CD8-positive, alpha-beta memory T cell (primary cell): ENCODE measurements around the gene PCNX1. TPM values are rescaled to one million over a fixed set of nuclear protein-coding genes. Genes with fewer than 3 reads are reported as not detected.
"Not testable (repeated sequence)": the region's sequence is repeated elsewhere in the genome, so short reads cannot be mapped to it uniquely, and the experiment has no call there.

Experiments
- CTCF ChIA-PET: fragments of 350-600 bp; sonication (Branson Sonifier 250); formaldehyde crosslinking; loops from one replicate; lab custom pipeline; 2021; ENCODE audit warnings: antibody characterized with exemption; lab: Charles Lee
- POLR2A ChIA-PET: fragments of 350-600 bp; sonication (Branson Sonifier 250); formaldehyde crosslinking; loops from one replicate; lab custom pipeline; 2021; ENCODE audit warnings: antibody characterized with exemption; lab: Charles Lee
- DNase-seq, 5 donors: peaks; one replicate each; pipeline versions ENCODE4 v3.0.0 to v3.0.0-alpha.2; 2020 to 2022; ENCODE audit warnings: mixed read lengths in 1 of 5
- H3K27ac ChIP-seq: one replicate; pipeline ENCODE4 v1.7.0; 2013; ENCODE audit warnings: low read depth, mild to moderate bottlenecking, low read length, moderate library complexity
- H3K27me3 ChIP-seq: 2 replicates; pipeline ENCODE4 v1.7.0; 2013; ENCODE audit warnings: low read length, mild to moderate bottlenecking; ENCODE audit not compliant: insufficient read depth, poor library complexity, severe bottlenecking
- H3K36me3 ChIP-seq: 2 replicates; pipeline ENCODE4 v1.7.0; 2013; ENCODE audit warnings: mild to moderate bottlenecking, low read length, moderate library complexity; ENCODE audit not compliant: insufficient read depth
- H3K4me1 ChIP-seq: 2 replicates; pipeline ENCODE4 v1.7.0; 2013; ENCODE audit warnings: mild to moderate bottlenecking, low read length, moderate library complexity; ENCODE audit not compliant: insufficient read depth
- H3K4me3 ChIP-seq: 2 replicates; pipeline ENCODE4 v1.7.0; 2013; ENCODE audit warnings: mild to moderate bottlenecking, low read length
- H3K9me3 ChIP-seq: 2 replicates; pipeline ENCODE4 v1.7.0; 2013; ENCODE audit warnings: mild to moderate bottlenecking, low read length
- H3K27ac Mint-ChIP-seq, 8 donors: one replicate each; pipeline ENCODE4 v1.8.0; 2020 to 2021; ENCODE audit warnings: mixed read lengths in 8 of 8, mild to moderate bottlenecking in 6 of 8, inconsistent platforms in 3 of 8, moderate library complexity in 3 of 8
- H3K27me3 Mint-ChIP-seq, 2 donors: one replicate each; pipeline ENCODE4 v1.8.0; 2020 to 2021; ENCODE audit warnings: mixed read lengths in 2 of 2, mild to moderate bottlenecking in 1 of 2, moderate library complexity in 1 of 2
- H3K36me3 Mint-ChIP-seq, 3 donors: one replicate each; pipeline ENCODE4 v1.8.0; 2020 to 2021; ENCODE audit warnings: mixed read lengths in 3 of 3, inconsistent platforms in 1 of 3, mild to moderate bottlenecking in 1 of 3
- H3K4me1 Mint-ChIP-seq, 3 donors: one replicate each; pipeline ENCODE4 v1.8.0; 2020 to 2021; ENCODE audit warnings: mixed read lengths in 3 of 3, inconsistent platforms in 1 of 3, mild to moderate bottlenecking in 1 of 3
- H3K4me3 Mint-ChIP-seq, 7 donors: one replicate each; pipeline ENCODE4 v1.8.0; 2020 to 2021; ENCODE audit warnings: mixed read lengths in 7 of 7, mild to moderate bottlenecking in 6 of 7, moderate library complexity in 4 of 7, inconsistent platforms in 2 of 7
- H3K9me3 Mint-ChIP-seq, 5 donors: one replicate each; pipeline ENCODE4 v1.8.0; 2020 to 2022; ENCODE audit warnings: mixed read lengths in 5 of 5, mild to moderate bottlenecking in 3 of 5, moderate library complexity in 2 of 5, inconsistent platforms in 1 of 5
- polyA plus RNA-seq: library from polyadenylated mRNA; unstranded; fragments of 300-500 nt; fragmentation: Illumina TruSeq; gene quantifications from one replicate; pipeline ENCODE4 v1.2.3, GENCODE V29; 2021
- total RNA-seq, 2 experiments: library from RNA; stranded (reverse); gene quantifications; one replicate each; pipeline ENCODE4 v1.2.3, GENCODE V29; 2021

The PCNX1 gene
- total and polyA plus RNA-seq, 3 experiments from 2014 or later, result 13.4 to 46.2 (median 37.4) TPM

- Histone ChIP-seq H3K4me1 (no peaks in the 10 kb centered on the region), H3K27me3 (no peaks in the 10 kb centered on the region), H3K27ac (no peak overlapping the region), H3K9me3 (no peaks in the 10 kb centered on the region), H3K4me3 (no peak overlapping the region), H3K36me3 (peaks cover 30% of the 10 kb centered on the region)
- H3K27ac Mint-ChIP-seq, result peak overlapping the region in 3 of 8 donors; percentile 5 to 56 (median 50)
- H3K4me3 Mint-ChIP-seq, result no peak overlapping the region
- DNase-seq, result no peak
- POLR2A ChIA-PET, result no interaction called here
- H3K36me3 Mint-ChIP-seq, result peaks cover 45 to 93% (median 61%) of the 10 kb centered on the region in 3 donors
- H3K9me3 Mint-ChIP-seq, result peaks cover 0 to 5% (median 4%) of the 10 kb centered on the region in 5 donors
- H3K4me1 Mint-ChIP-seq, result peaks cover 25 to 41% (median 30%) of the 10 kb centered on the region in 3 donors
- CTCF ChIA-PET, result no interaction called here
- no peaks in the 10 kb centered on the region for H3K27me3 Mint-ChIP-seq
Measured at GRCh38 chr14:71062581-71063303, 155.5 kb downstream of the PCNX1 start.

GRCh38 chr14:71063351-71063750, 156.1 kb downstream of the PCNX1 start:
- H3K27ac Mint-ChIP-seq, result peak overlapping the region in 3 of 8 donors; percentile 5 to 56 (median 50)
- Histone ChIP-seq H3K4me3 (no peak overlapping the region), H3K36me3 (peaks cover 32% of the 10 kb centered on the region), H3K27me3 (no peaks in the 10 kb centered on the region), H3K9me3 (no peaks in the 10 kb centered on the region), H3K27ac (no peak overlapping the region), H3K4me1 (no peaks in the 10 kb centered on the region)
- no peak for DNase-seq
- POLR2A ChIA-PET, result no interaction called here
- peaks cover 43 to 89% (median 59%) of the 10 kb centered on the region in 3 donors for H3K36me3 Mint-ChIP-seq
- CTCF ChIA-PET, result no interaction called here
- H3K4me1 Mint-ChIP-seq, result peaks cover 25 to 41% (median 31%) of the 10 kb centered on the region in 3 donors
- H3K27me3 Mint-ChIP-seq, result no peaks in the 10 kb centered on the region
- H3K9me3 Mint-ChIP-seq, result peaks cover 0 to 5% (median 4%) of the 10 kb centered on the region in 5 donors
- no peak overlapping the region for H3K4me3 Mint-ChIP-seq

- POLR2A ChIA-PET, H3K27ac ChIP-seq, H3K27me3 Mint-ChIP-seq, CTCF ChIA-PET, H3K4me1 ChIP-seq, H3K27me3 ChIP-seq, DNase-seq, H3K4me3 ChIP-seq, H3K9me3 ChIP-seq, H3K9me3 Mint-ChIP-seq: not testable (repeated sequence)
- H3K36me3 ChIP-seq, result peaks cover 28% of the 10 kb centered on the region
- Mint-ChIP-seq H3K4me3 (peak overlapping the region in 1 of 7 donors; percentile 4), H3K27ac (peak overlapping the region in 1 of 8 donors; percentile 13), H3K36me3 (peaks cover 42 to 83% (median 53%) of the 10 kb centered on the region in 3 donors), H3K4me1 (peaks cover 27 to 47% (median 34%) of the 10 kb centered on the region in 3 donors)
Measured at GRCh38 chr14:71064747-71065146, 157.5 kb downstream of the PCNX1 start.

- no peak overlapping the region for H3K27ac ChIP-seq
- peak overlapping the region in 2 of 8 donors; percentile 27 to 34 for H3K27ac Mint-ChIP-seq
- CTCF ChIA-PET, result no interaction called here
- H3K9me3 Mint-ChIP-seq, result peaks cover 0 to 4% (median 2%) of the 10 kb centered on the region in 5 donors
- POLR2A ChIA-PET, result no interaction called here
- no peaks in the 10 kb centered on the region for H3K27me3 ChIP-seq
- peaks cover 31 to 50% (median 42%) of the 10 kb centered on the region in 3 donors for H3K4me1 Mint-ChIP-seq
- no peak overlapping the region for H3K4me3 ChIP-seq
- peaks cover 32% of the 10 kb centered on the region for H3K36me3 ChIP-seq
- no peaks in the 10 kb centered on the region for H3K9me3 ChIP-seq
- H3K27me3 Mint-ChIP-seq, result no peaks in the 10 kb centered on the region
- no peak for DNase-seq
- H3K4me3 Mint-ChIP-seq, result no peak overlapping the region
- no peaks in the 10 kb centered on the region for H3K4me1 ChIP-seq
- H3K36me3 Mint-ChIP-seq, result peaks cover 30 to 82% (median 41%) of the 10 kb centered on the region in 3 donors
Measured at GRCh38 chr14:71070169-71070568, 162.9 kb downstream of the PCNX1 start.

GRCh38 chr14:71071042-71071441, 163.8 kb downstream of the PCNX1 start:
- H3K4me1 Mint-ChIP-seq, result peaks cover 29 to 44% (median 40%) of the 10 kb centered on the region in 3 donors
- no peaks in the 10 kb centered on the region for H3K27me3 ChIP-seq
- CTCF ChIA-PET, result no interaction called here
- H3K36me3 Mint-ChIP-seq, result peaks cover 25 to 79% (median 38%) of the 10 kb centered on the region in 3 donors
- DNase-seq, result no peak
- no peaks in the 10 kb centered on the region for H3K27me3 Mint-ChIP-seq
- H3K27ac Mint-ChIP-seq, result peak overlapping the region in 3 of 8 donors; percentile 27 to 55 (median 34)
- H3K4me3 Mint-ChIP-seq, result peak overlapping the region in 1 of 7 donors; percentile 69
- no peaks in the 10 kb centered on the region for H3K9me3 Mint-ChIP-seq
- no peaks in the 10 kb centered on the region for H3K4me1 ChIP-seq
- H3K36me3 ChIP-seq, result peaks cover 33% of the 10 kb centered on the region
- no peak overlapping the region for H3K27ac ChIP-seq
- no peak overlapping the region for H3K4me3 ChIP-seq
- no peaks in the 10 kb centered on the region for H3K9me3 ChIP-seq
- POLR2A ChIA-PET, result no interaction called here

- no peak overlapping the region for H3K4me3 ChIP-seq
- no peak overlapping the region for H3K27ac ChIP-seq
- Mint-ChIP-seq H3K4me1 (peaks cover 27 to 32% (median 30%) of the 10 kb centered on the region in 3 donors), H3K27me3 (no peaks in the 10 kb centered on the region), H3K4me3 (no peak overlapping the region), H3K36me3 (peaks cover 43 to 89% (median 59%) of the 10 kb centered on the region in 3 donors), H3K9me3 (peaks cover 3 to 13% (median 13%) of the 10 kb centered on the region in 5 donors), H3K27ac (peak overlapping the region in 2 of 8 donors; percentile 26 to 39)
- no peaks in the 10 kb centered on the region for H3K4me1 ChIP-seq
- no peak for DNase-seq
- ChIA-PET POLR2A (no interaction called here), CTCF (no interaction called here)
- H3K36me3 ChIP-seq, result peaks cover 45% of the 10 kb centered on the region
- peaks cover 6% of the 10 kb centered on the region for H3K9me3 ChIP-seq
- no peaks in the 10 kb centered on the region for H3K27me3 ChIP-seq
Measured at GRCh38 chr14:71076462-71077092, 169.3 kb downstream of the PCNX1 start.

GRCh38 chr14:71078500-71078899, 171.2 kb downstream of the PCNX1 start:
- no peak overlapping the region for H3K4me3 ChIP-seq
- H3K4me1 Mint-ChIP-seq, result peaks cover 36 to 48% (median 44%) of the 10 kb centered on the region in 3 donors
- no peaks in the 10 kb centered on the region for H3K4me1 ChIP-seq
- peaks cover 36% of the 10 kb centered on the region for H3K36me3 ChIP-seq
- H3K27me3 ChIP-seq, result no peaks in the 10 kb centered on the region
- no peak overlapping the region for H3K4me3 Mint-ChIP-seq
- peaks cover 49 to 93% (median 57%) of the 10 kb centered on the region in 3 donors for H3K36me3 Mint-ChIP-seq
- no peak for DNase-seq
- POLR2A ChIA-PET, result no interaction called here
- H3K27ac ChIP-seq, result no peak overlapping the region
- no peaks in the 10 kb centered on the region for H3K27me3 Mint-ChIP-seq
- H3K9me3 ChIP-seq, result peaks cover 6% of the 10 kb centered on the region
- peaks cover 3 to 13% (median 13%) of the 10 kb centered on the region in 5 donors for H3K9me3 Mint-ChIP-seq
- H3K27ac Mint-ChIP-seq, result no peak overlapping the region
- CTCF ChIA-PET, result no interaction called here

- no peaks in the 10 kb centered on the region for H3K4me1 ChIP-seq
- POLR2A ChIA-PET, result no interaction called here
- Mint-ChIP-seq H3K4me1 (peaks cover 23 to 46% (median 37%) of the 10 kb centered on the region in 3 donors), H3K36me3 (peaks cover 10 to 91% (median 40%) of the 10 kb centered on the region in 3 donors), H3K4me3 (no peak overlapping the region), H3K27ac (peak overlapping the region in 7 of 8 donors; percentile 0 to 64 (median 21)), H3K27me3 (no peaks in the 10 kb centered on the region), H3K9me3 (no peaks in the 10 kb centered on the region)
- H3K9me3 ChIP-seq, result no peaks in the 10 kb centered on the region
- H3K36me3 ChIP-seq, result peaks cover 37% of the 10 kb centered on the region
- no peaks in the 10 kb centered on the region for H3K27me3 ChIP-seq
- no peak overlapping the region for H3K27ac ChIP-seq
- no peak for DNase-seq
- CTCF ChIA-PET, result no interaction called here
- no peak overlapping the region for H3K4me3 ChIP-seq
Measured at GRCh38 chr14:71086567-71086966, 179.3 kb downstream of the PCNX1 start.
